OCI-LY3 (cell line): ENCODE results near the gene SLC35G2.
"Not testable (repeated sequence)": the region's sequence is repeated elsewhere in the genome, so short reads cannot be mapped to it uniquely, and the experiment has no call there.

Experiments
- EZH2phosphoT487 ChIP-seq: fragments of 200-600 bp; shearing (Covaris generic); IDR thresholded peaks from 2 replicates; pipeline ENCODE4 v1.6.1; 2018; ENCODE audit warnings: antibody characterized with exemption, mixed run types, low read depth
- TF ChIP-seq, protein P1 (sequence below): fragments of 200-600, 300-600 bp; sonication (generic); IDR thresholded peaks from 2 replicates; pipeline ENCODE4 v1.5.1; 2014; ENCODE audit warnings: antibody characterized with exemption, low read length, low read depth

- TF ChIP-seq EZH2phosphoT487: not testable (repeated sequence)
- TF ChIP-seq, protein P1, sequence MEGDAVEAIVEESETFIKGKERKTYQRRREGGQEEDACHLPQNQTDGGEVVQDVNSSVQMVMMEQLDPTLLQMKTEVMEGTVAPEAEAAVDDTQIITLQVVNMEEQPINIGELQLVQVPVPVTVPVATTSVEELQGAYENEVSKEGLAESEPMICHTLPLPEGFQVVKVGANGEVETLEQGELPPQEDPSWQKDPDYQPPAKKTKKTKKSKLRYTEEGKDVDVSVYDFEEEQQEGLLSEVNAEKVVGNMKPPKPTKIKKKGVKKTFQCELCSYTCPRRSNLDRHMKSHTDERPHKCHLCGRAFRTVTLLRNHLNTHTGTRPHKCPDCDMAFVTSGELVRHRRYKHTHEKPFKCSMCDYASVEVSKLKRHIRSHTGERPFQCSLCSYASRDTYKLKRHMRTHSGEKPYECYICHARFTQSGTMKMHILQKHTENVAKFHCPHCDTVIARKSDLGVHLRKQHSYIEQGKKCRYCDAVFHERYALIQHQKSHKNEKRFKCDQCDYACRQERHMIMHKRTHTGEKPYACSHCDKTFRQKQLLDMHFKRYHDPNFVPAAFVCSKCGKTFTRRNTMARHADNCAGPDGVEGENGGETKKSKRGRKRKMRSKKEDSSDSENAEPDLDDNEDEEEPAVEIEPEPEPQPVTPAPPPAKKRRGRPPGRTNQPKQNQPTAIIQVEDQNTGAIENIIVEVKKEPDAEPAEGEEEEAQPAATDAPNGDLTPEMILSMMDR: not testable (repeated sequence)
These were observed 78.2 kb downstream of the SLC35G2 start for GRCh38 chr3:136897171-136897570.
